ENCODE results near the gene C5. TPM values are rescaled to one million over a fixed set of nuclear protein-coding genes. Genes with fewer than 3 reads are reported as not detected.

C5 gene
- 2.8 and 3.5 TPM in 2 replicates for total RNA-seq

GRCh38 chr9:121050128-121050988, at the start of gene C5:
TSS of gene C5 (minus strand) at chr9:121050275. CDS start at chr9:121050246, 29 bp downstream.

DNA sequence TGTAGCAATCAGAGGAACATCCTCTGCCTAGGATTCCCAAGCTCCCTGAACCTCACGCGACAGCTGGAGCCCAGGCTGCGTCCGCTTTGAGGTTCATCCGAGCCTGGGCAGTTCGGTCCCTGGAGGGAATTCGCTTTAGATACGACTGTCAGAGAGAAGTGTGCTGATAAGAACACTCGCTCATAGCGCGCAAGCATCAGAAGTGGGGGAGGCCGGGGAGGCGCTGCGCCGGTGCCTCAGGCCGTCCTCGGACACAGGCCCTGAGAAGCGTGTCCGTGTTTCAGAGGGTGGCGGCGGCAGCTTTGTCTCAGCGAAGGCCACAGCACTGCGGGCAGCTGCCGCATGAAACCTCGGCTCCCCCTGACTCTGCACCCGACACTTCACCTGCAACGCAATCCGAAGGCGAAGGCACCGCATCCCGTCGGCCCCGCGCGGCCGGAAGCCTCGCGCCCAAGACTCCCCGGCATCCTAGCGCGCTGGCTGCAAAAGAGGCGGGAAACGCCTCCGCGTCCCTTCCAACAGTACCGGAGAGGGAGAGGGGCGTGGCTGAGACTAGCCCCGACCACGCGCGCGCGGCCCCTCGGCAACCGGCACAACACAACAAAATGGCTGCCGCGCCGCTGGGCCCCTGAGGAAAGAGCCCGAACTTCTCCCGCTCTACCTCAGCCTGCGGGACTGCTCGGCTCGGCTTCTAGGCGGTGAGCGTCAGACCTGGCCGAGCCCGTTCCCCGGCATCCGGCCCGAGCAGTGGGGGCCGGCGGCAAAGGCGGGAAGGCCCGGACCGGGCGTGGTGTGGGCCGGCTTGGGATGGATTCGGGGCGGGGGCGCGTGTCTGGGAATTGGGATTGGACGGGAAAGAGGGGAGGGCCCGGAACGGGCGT, 24.5 kb upstream of the C5 start, which contains the start of gene CNTRL:
CNTRL (plus strand) TSS at position 586 of the 881 bp plus-strand sequence. CDS start 13,372 bp downstream, outside the sequence.

GRCh38 chr9:120926397-120926928, 123.6 kb downstream of the C5 start, which contains the start of gene TRAF1:
TSS of gene TRAF1 (minus strand) at chr9:120926796. CDS start at chr9:120926075, 721 bp downstream.

Other genes starting within 250 kb of the C5 start
- gene PSMD5, start 207.4 kb downstream of the C5 start, total RNA-seq: 37.8 and 44.4 TPM in 2 replicates
- gene PHF19, start 173.1 kb downstream of the C5 start, total RNA-seq: 86.2 and 91.1 TPM in 2 replicates
- gene TRAF1, start 123.5 kb downstream of the C5 start, total RNA-seq: 3.4 and 4.0 TPM in 2 replicates
- 8.2 and 11.3 TPM in 2 replicates for gene CNTRL, start 24.7 kb upstream of the C5 start, total RNA-seq
- gene RAB14, start 151.6 kb upstream of the C5 start, total RNA-seq: 11.3 and 12.9 TPM in 2 replicates
- 171 and 195 TPM in 2 replicates for gene GSN, start 217.9 kb upstream of the C5 start, total RNA-seq